GM19324 (cell line): ENCODE measurements around the gene FAM24B.

Experiments used
- ATAC-seq: cut with Tn5 transposase; IDR thresholded peaks from one replicate; pipeline ENCODE4 v1.9.1; 2021; ENCODE audit warnings: mild to moderate bottlenecking, moderate library complexity; ENCODE audit not compliant: unreplicated experiment, low FRiP score

The FAM24B gene

DNA sequence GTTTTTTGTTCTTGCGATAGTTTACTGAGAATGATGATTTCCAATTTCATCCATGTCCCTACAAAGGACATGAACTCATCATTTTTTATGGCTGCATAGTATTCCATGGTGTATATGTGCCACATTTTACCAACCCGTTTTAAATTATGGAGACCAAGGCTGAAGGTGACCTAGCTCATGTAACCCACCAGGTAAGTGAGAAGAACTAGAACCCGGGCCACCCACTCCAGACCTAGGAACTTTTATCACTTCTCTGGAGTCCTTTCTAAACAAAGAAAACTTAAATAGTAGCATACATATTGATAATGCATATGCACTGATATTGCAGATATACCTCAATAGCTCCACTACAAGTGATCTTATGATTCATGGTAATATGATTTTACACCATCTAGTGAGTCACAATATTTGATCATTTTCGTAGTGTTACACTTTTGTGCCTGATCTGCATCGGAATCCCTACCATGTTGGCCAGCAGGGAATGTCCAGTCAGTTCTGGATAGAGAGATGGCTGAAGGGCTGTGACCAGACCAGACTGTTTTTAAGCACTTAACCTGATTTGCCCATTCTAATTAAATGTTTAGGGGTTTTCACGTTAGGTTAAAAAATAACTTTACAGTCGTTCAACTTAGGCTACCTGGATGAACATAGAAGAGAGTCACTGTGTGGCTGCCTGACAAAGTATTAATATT, 49.0 kb downstream of the FAM24B start:
- no peak for ATAC-seq

DNA sequence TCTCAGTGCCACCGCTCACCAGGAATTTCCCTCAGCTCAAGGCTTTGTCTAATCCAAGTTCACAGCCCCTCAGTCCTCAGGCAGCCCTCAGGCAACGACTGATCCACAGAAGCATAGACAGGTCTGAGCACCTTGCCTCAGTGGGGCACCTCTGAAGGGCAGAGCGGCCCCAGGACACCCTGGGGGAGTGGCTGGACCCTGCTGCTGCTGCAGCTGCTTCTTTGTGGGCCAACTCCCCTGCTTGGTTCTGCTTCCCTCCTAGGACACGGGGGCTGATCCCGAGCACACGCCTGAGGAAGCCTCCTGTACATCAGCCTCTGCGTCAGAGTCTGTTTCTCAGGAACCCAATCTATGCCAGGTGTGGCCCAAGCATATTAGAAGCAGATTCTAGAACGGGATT, 49.9 kb downstream of the FAM24B start:
- ATAC-seq: no peak

DNA sequence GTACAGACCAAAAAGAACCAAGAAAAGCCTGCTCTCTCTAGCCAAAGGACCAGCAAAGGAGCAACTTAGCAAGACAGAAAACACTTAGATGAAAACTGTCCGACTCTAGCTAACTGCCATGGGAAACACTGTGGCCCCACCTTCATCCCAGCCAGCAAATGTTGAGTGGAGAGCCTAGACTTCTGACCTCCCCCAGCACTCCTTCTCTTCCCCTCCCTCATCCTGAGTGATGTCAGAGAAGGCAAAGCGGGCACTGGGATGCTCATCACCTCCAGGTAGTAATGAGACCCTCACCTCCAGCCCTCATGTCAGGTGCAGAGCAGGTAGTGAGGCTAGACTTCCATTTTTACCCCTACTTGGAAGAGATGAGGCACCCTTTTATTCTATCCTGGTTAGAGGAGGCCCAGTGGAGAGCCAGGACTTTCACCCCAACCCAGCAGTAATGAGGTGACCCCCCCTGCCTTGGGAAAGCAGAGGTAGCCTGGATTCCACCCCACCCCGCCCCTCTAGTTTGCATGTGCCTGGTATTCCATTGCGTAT, 50.6 kb downstream of the FAM24B start:
- ATAC-seq: no peak

DNA sequence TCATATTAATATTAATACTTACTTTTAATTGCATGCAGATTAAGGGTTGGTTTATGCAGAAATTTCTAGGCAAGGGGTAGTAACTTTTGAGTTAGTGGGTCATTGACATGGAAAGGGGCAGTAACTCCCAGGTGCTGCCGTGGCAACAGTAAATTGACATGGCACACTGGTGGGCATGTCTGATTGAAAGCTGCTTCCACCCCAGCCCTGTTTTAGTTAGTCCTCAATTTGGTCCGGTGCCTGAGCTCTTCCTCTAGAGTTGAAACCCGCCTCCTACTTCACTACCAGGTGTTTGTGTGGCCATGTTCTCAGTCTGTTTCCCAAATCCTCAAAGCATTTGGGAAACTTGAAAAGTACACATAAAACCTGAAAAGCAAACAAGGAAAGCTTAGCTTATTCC, 52.1 kb downstream of the FAM24B start:
- no peak for ATAC-seq

DNA sequence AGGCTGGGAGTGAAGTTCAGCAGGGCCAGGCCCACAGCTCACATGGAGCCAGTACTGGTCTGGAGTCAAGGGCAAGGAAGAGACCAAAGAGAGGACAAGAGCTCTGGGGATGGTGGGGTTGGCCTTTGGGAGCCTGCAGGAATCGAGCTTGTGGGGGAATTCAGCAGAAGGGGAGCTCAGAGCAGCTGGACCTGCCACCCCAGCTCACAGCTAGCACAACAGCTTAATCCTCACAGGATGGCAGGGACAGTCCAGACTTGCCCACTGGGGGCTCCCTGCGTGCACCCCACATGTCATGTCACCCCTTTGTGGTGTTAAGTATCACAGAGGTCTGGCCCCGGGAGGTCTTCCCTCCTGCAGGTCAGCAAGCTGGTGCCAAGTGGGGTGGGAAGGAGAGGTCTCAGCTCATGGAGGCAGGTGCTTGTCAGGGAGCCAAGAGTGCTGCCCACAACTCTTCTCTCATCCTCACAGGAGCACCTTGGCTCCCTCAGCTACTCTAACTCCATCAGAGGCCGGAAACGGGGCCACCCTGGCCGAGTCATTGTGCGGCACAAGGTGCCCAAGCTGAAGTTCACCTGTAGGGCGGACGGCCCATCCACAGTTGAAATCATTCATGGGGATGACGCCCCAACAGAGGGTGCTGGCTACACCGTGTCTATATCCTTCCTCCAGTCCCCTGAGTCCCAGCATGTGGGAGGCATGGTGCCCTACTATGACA, 56.2 kb downstream of the FAM24B start:
- no peak for ATAC-seq

DNA sequence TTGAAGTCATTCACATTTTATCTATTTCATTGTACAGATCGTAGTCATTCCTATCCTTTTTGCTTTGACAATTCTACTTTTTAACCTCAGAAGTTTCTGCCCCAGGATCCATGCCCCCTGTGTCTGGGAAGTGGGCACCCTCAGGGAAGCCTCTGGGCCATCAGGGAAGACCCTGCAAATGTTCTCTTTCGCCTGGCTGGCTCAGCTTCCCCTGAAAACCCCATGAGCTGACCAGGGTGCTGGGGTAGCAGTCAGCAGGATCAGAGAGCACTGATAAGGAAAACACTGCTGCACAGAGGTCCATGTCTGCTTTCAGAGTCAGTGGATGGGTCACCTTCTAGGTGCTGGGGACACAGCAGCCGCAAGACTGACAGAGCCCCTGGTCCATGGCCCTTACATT, 57.6 kb downstream of the FAM24B start:
- ATAC-seq: no peak

DNA sequence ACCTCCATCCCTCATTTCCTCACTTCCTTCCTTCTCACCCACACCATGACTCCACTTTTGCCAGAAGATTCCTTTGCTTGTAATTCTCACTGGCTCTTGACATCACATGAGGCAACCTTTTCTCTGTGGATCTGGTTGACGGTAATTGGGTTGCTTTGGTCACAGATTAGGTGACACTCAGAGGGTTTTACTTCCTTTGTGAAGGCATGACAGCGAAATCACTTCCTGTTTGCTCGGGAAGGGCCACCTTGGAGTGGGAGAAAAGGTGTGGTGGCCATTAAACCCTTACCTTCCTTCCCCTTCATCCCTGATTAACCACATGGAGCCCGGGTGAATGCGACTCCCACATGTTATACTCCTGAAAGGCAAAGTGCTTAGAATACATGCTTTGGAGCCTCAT, 63.9 kb downstream of the FAM24B start:
- ATAC-seq: no peak

DNA sequence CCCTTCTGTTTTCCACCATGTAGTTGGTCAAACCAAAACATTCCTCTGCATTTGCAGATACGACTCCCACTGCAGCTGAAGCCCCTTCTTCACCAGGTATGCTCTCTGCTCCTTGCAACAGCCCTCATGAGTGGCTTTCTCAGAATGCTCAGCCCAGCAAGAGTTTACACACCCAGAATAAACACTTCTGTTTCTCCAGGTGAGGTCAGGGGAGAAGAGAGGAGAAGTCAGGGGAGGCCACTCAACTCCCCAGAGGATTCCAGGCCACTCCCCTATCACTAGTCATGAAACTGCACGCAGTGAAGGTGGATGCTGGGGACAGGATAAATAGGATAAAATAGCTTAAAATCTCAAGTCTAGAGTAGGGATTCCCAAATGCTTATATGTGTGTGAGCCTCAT, 64.9 kb downstream of the FAM24B start:
- ATAC-seq: no peak

DNA sequence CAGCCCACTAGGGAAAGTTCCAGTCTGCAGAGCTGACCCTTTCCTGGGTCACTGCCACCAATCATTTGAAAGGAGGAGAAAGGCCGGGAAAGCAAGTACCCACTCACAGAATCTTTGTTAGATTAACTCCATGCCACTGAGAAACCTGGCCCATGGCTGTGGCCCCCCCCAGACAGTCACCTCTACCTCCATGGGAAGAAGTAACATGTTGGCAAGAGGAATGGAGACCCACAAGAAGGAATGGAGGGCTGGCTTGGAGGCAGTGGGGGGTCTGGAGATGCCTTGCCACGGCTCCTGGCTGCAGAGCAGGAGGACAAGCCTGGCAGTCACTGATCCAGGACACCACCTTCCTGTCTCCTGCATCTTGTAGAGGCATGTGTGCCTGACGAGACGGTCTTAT, 66.6 kb downstream of the FAM24B start:
- ATAC-seq: no peak

DNA sequence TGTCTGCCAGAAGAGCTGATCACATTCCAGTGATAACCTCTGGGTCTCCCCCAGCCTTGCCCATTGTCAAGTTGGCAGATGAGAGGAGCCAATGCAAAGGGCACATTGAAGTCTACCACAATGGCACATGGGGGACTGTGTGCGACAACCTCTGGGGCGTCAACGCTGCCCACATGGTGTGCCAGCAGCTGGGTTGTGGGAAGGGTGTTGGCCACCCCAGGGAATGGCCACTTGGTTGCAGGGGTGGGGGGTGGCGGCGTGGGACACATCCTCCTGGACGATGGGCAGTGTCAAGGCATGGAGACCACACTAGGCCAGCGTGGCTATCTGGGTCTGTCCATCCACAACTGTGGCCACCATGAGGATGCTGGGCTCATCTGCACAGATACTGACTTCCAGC, 77.1 kb downstream of the FAM24B start:
- ATAC-seq: no peak
